ENCODE results near the gene ERCC1.
A peak's percentile ranks its signal among the peaks of the same experiment; 100 is the strongest.

ERCC1 gene

GRCh38 chr19:45423589-45424190 lies at the start of gene ERCC1:
Gene ERCC1, minus strand, starts transcription at chr19:45423917. Its CDS starts 543 bp downstream, at chr19:45423374.
- H3K4me3 ChIP-seq (ENCODE audit: low read length in 2 of 2) = peak within 1 kb of the TSS; percentile 85 to 87
- peaks cover 9 to 10% of the 10 kb centered on the region in 2 donors for H3K36me3 ChIP-seq (ENCODE audit: control insufficient read depth in 2 of 2, insufficient read depth in 2 of 2, low read length in 2 of 2)
- peak within 1 kb of the TSS; percentile 82 for H3K27ac ChIP-seq (ENCODE audit: low read length)
- peaks cover 24% of the 10 kb centered on the region for H3K4me1 ChIP-seq (ENCODE audit: control insufficient read depth, insufficient read depth, low read length)
- no peaks in the 10 kb centered on the region for H3K27me3 ChIP-seq (ENCODE audit: control insufficient read depth in 1 of 2, insufficient read depth in 2 of 2, low read length in 2 of 2)
- peak within 1 kb of the TSS; percentile 83 to 84 for H3K9ac ChIP-seq (ENCODE audit: low read length in 2 of 2)
- no peaks in the 10 kb centered on the region for H3K9me3 ChIP-seq (ENCODE audit: control insufficient read depth in 2 of 2, low read length in 2 of 2)

GRCh38 chr19:45473367-45473681 lies 49.6 kb upstream of the ERCC1 start:
- H3K4me3 ChIP-seq (ENCODE audit: low read length in 2 of 2) = no peak overlapping the region
- H3K27me3 ChIP-seq (ENCODE audit: control insufficient read depth in 1 of 2, insufficient read depth in 2 of 2, low read length in 2 of 2) = no peaks in the 10 kb centered on the region

GRCh38 chr19:45472563-45473366 lies 49.0 kb upstream of the ERCC1 start:
- Histone ChIP-seq H3K4me3 (ENCODE audit: low read length in 2 of 2) (no peak overlapping the region), H3K27me3 (ENCODE audit: control insufficient read depth in 1 of 2, insufficient read depth in 2 of 2, low read length in 2 of 2) (no peaks in the 10 kb centered on the region), H3K9ac (ENCODE audit: low read length in 2 of 2) (no peak overlapping the region), H3K36me3 (ENCODE audit: control insufficient read depth in 2 of 2, insufficient read depth in 2 of 2, low read length in 2 of 2) (peaks cover 0 to 24% of the 10 kb centered on the region in 2 donors), H3K4me1 (ENCODE audit: control insufficient read depth, insufficient read depth, low read length) (peaks cover 28% of the 10 kb centered on the region), H3K9me3 (ENCODE audit: control insufficient read depth in 2 of 2, low read length in 2 of 2) (no peaks in the 10 kb centered on the region), H3K27ac (ENCODE audit: low read length) (no peak overlapping the region)

More at GRCh38 chr19:45473367-45473681, 49.6 kb upstream of the ERCC1 start:
- no peaks in the 10 kb centered on the region for H3K9me3 ChIP-seq (ENCODE audit: control insufficient read depth in 2 of 2, low read length in 2 of 2)
- no peak overlapping the region for H3K27ac ChIP-seq (ENCODE audit: low read length)
- H3K9ac ChIP-seq (ENCODE audit: low read length in 2 of 2) = no peak overlapping the region
- peaks cover 29% of the 10 kb centered on the region for H3K4me1 ChIP-seq (ENCODE audit: control insufficient read depth, insufficient read depth, low read length)
- H3K36me3 ChIP-seq (ENCODE audit: control insufficient read depth in 2 of 2, insufficient read depth in 2 of 2, low read length in 2 of 2) = peaks cover 0 to 24% of the 10 kb centered on the region in 2 donors

GRCh38 chr19:45471931-45472562 lies 48.3 kb upstream of the ERCC1 start:
- H3K9me3 ChIP-seq (ENCODE audit: control insufficient read depth in 2 of 2, low read length in 2 of 2) = no peaks in the 10 kb centered on the region
- peaks cover 0 to 24% of the 10 kb centered on the region in 2 donors for H3K36me3 ChIP-seq (ENCODE audit: control insufficient read depth in 2 of 2, insufficient read depth in 2 of 2, low read length in 2 of 2)
- no peak overlapping the region for H3K27ac ChIP-seq (ENCODE audit: low read length)
- H3K9ac ChIP-seq (ENCODE audit: low read length in 2 of 2) = no peak overlapping the region
- peak overlapping the region in 1 of 2 donors; percentile 15 for H3K4me3 ChIP-seq (ENCODE audit: low read length in 2 of 2)
- H3K27me3 ChIP-seq (ENCODE audit: control insufficient read depth in 1 of 2, insufficient read depth in 2 of 2, low read length in 2 of 2) = no peaks in the 10 kb centered on the region
- H3K4me1 ChIP-seq (ENCODE audit: control insufficient read depth, insufficient read depth, low read length) = peaks cover 29% of the 10 kb centered on the region

GRCh38 chr19:45471111-45471930 lies 47.6 kb upstream of the ERCC1 start:
- H3K9ac ChIP-seq (ENCODE audit: low read length in 2 of 2) = peak overlapping the region in 1 of 2 donors; percentile 1
- no peaks in the 10 kb centered on the region for H3K9me3 ChIP-seq (ENCODE audit: control insufficient read depth in 2 of 2, low read length in 2 of 2)
- H3K36me3 ChIP-seq (ENCODE audit: control insufficient read depth in 2 of 2, insufficient read depth in 2 of 2, low read length in 2 of 2) = peaks cover 0 to 24% of the 10 kb centered on the region in 2 donors
- H3K4me3 ChIP-seq (ENCODE audit: low read length in 2 of 2) = peak overlapping the region in 1 of 2 donors; percentile 15
- H3K27me3 ChIP-seq (ENCODE audit: control insufficient read depth in 1 of 2, insufficient read depth in 2 of 2, low read length in 2 of 2) = no peaks in the 10 kb centered on the region
- no peak overlapping the region for H3K27ac ChIP-seq (ENCODE audit: low read length)
- peaks cover 32% of the 10 kb centered on the region for H3K4me1 ChIP-seq (ENCODE audit: control insufficient read depth, insufficient read depth, low read length)

- Histone ChIP-seq H3K36me3 (ENCODE audit: control insufficient read depth in 2 of 2, insufficient read depth in 2 of 2, low read length in 2 of 2) (peaks cover 0 to 24% of the 10 kb centered on the region in 2 donors), H3K4me1 (ENCODE audit: control insufficient read depth, insufficient read depth, low read length) (peaks cover 32% of the 10 kb centered on the region), H3K9me3 (ENCODE audit: control insufficient read depth in 2 of 2, low read length in 2 of 2) (no peaks in the 10 kb centered on the region), H3K9ac (ENCODE audit: low read length in 2 of 2) (peak overlapping the region in 1 of 2 donors; percentile 91), H3K27ac (ENCODE audit: low read length) (peak overlapping the region; percentile 96), H3K4me3 (ENCODE audit: low read length in 2 of 2) (peak overlapping the region in 1 of 2 donors; percentile 98), H3K27me3 (ENCODE audit: control insufficient read depth in 1 of 2, insufficient read depth in 2 of 2, low read length in 2 of 2) (no peaks in the 10 kb centered on the region)
Measured at GRCh38 chr19:45470762-45471081, 47.0 kb upstream of the ERCC1 start.

GRCh38 chr19:45469945-45470761 lies 46.4 kb upstream of the ERCC1 start:
- Histone ChIP-seq H3K27ac (ENCODE audit: low read length) (peak overlapping the region; percentile 96), H3K4me3 (ENCODE audit: low read length in 2 of 2) (peak overlapping the region; percentile 96 to 98), H3K4me1 (ENCODE audit: control insufficient read depth, insufficient read depth, low read length) (peaks cover 32% of the 10 kb centered on the region), H3K9ac (ENCODE audit: low read length in 2 of 2) (peak overlapping the region; percentile 91 to 94), H3K27me3 (ENCODE audit: control insufficient read depth in 1 of 2, insufficient read depth in 2 of 2, low read length in 2 of 2) (no peaks in the 10 kb centered on the region), H3K9me3 (ENCODE audit: control insufficient read depth in 2 of 2, low read length in 2 of 2) (no peaks in the 10 kb centered on the region), H3K36me3 (ENCODE audit: control insufficient read depth in 2 of 2, insufficient read depth in 2 of 2, low read length in 2 of 2) (peaks cover 0 to 24% of the 10 kb centered on the region in 2 donors)

GRCh38 chr19:45469132-45469944 lies 45.6 kb upstream of the ERCC1 start:
- H3K36me3 ChIP-seq (ENCODE audit: control insufficient read depth in 2 of 2, insufficient read depth in 2 of 2, low read length in 2 of 2) = peaks cover 0 to 24% of the 10 kb centered on the region in 2 donors
- H3K27me3 ChIP-seq (ENCODE audit: control insufficient read depth in 1 of 2, insufficient read depth in 2 of 2, low read length in 2 of 2) = no peaks in the 10 kb centered on the region
- H3K9ac ChIP-seq (ENCODE audit: low read length in 2 of 2) = peak overlapping the region; percentile 91 to 94
- peak overlapping the region; percentile 96 for H3K27ac ChIP-seq (ENCODE audit: low read length)
- H3K9me3 ChIP-seq (ENCODE audit: control insufficient read depth in 2 of 2, low read length in 2 of 2) = no peaks in the 10 kb centered on the region
- H3K4me3 ChIP-seq (ENCODE audit: low read length in 2 of 2) = peak overlapping the region; percentile 96 to 98
- peaks cover 32% of the 10 kb centered on the region for H3K4me1 ChIP-seq (ENCODE audit: control insufficient read depth, insufficient read depth, low read length)

- peaks cover 32% of the 10 kb centered on the region for H3K4me1 ChIP-seq (ENCODE audit: control insufficient read depth, insufficient read depth, low read length)
- H3K9ac ChIP-seq (ENCODE audit: low read length in 2 of 2) = peak overlapping the region; percentile 80 to 91
- H3K9me3 ChIP-seq (ENCODE audit: control insufficient read depth in 2 of 2, low read length in 2 of 2) = no peaks in the 10 kb centered on the region
- H3K4me3 ChIP-seq (ENCODE audit: low read length in 2 of 2) = peak overlapping the region; percentile 96 to 98
- peak overlapping the region; percentile 96 for H3K27ac ChIP-seq (ENCODE audit: low read length)
- H3K36me3 ChIP-seq (ENCODE audit: control insufficient read depth in 2 of 2, insufficient read depth in 2 of 2, low read length in 2 of 2) = peaks cover 0 to 24% of the 10 kb centered on the region in 2 donors
- no peaks in the 10 kb centered on the region for H3K27me3 ChIP-seq (ENCODE audit: control insufficient read depth in 1 of 2, insufficient read depth in 2 of 2, low read length in 2 of 2)
Measured at GRCh38 chr19:45468803-45469131, 45.0 kb upstream of the ERCC1 start.
